Endodermal cell (in vitro differentiated cells): Measurements from ENCODE around the gene IPCEF1. TPM values are rescaled to one million over a fixed set of nuclear protein-coding genes. Genes with fewer than 3 reads are reported as not detected.
"Not testable (repeated sequence)": the region's sequence is repeated elsewhere in the genome, so short reads cannot be mapped to it uniquely, and the experiment has no call there.

Experiments used
- DNase-seq: peaks from one replicate; pipeline ENCODE4 v3.0.0-alpha.2; 2017
- H3K27ac ChIP-seq: 2 replicates; pipeline ENCODE4 v1.5.1; 2013; ENCODE audit warnings: mild to moderate bottlenecking, low read depth, low read length, moderate library complexity
- H3K27me3 ChIP-seq: 2 replicates; pipeline ENCODE4 v1.6.1; 2013; ENCODE audit warnings: mild to moderate bottlenecking, low read length, moderate library complexity; ENCODE audit not compliant: insufficient read depth, control insufficient read depth, poor library complexity, severe bottlenecking
- H3K36me3 ChIP-seq: 2 replicates; pipeline ENCODE4 v1.7.0; 2013; ENCODE audit warnings: mild to moderate bottlenecking, low read length, moderate library complexity; ENCODE audit not compliant: control insufficient read depth, insufficient read depth
- H3K4me1 ChIP-seq: one replicate; pipeline ENCODE4 v1.7.0; 2013; ENCODE audit warnings: low read length; ENCODE audit not compliant: control insufficient read depth, insufficient read depth
- H3K4me3 ChIP-seq: 2 replicates; pipeline ENCODE4 v1.5.1; 2013; ENCODE audit warnings: mild to moderate bottlenecking, low read length, moderate library complexity
- H3K9ac ChIP-seq: 2 replicates; pipeline ENCODE4 v1.6.1; 2013; ENCODE audit warnings: mild to moderate bottlenecking, low read length, moderate library complexity; ENCODE audit not compliant: poor library complexity, severe bottlenecking; ENCODE audit errors: extremely low read depth
- H3K9me3 ChIP-seq: 2 replicates; pipeline ENCODE4 v1.6.1; 2013; ENCODE audit warnings: mild to moderate bottlenecking, low read length, moderate library complexity; ENCODE audit not compliant: control insufficient read depth
- H3K27ac Mint-ChIP-seq: 2 replicates; pipeline ENCODE4 v1.8.0; 2020; ENCODE audit warnings: mixed read lengths
- H3K27me3 Mint-ChIP-seq: 2 replicates; pipeline ENCODE4 v1.8.0; 2021; ENCODE audit warnings: mild to moderate bottlenecking, mixed read lengths; ENCODE audit not compliant: insufficient read depth
- H3K36me3 Mint-ChIP-seq: 2 replicates; pipeline ENCODE4 v1.8.0; 2020; ENCODE audit warnings: low read depth, mixed read lengths
- H3K4me1 Mint-ChIP-seq: 2 replicates; pipeline ENCODE4 v1.8.0; 2020; ENCODE audit warnings: mixed read lengths
- H3K4me3 Mint-ChIP-seq: 2 replicates; pipeline ENCODE4 v1.8.0; 2020; ENCODE audit warnings: mild to moderate bottlenecking, moderate library complexity, mixed read lengths
- H3K9me3 Mint-ChIP-seq: 2 replicates; pipeline ENCODE4 v1.8.0; 2020; ENCODE audit warnings: mild to moderate bottlenecking, mixed read lengths
- CTCF ChIP-seq: fragments of 200-600 bp; sonication (generic); conservative IDR thresholded peaks from 2 replicates; pipeline ENCODE4 v1.5.0; 2021; ENCODE audit warnings: antibody characterized with exemption, mild to moderate bottlenecking
- WGBS, 2 experiments: methylation state at CpG; one replicate each; pipeline versions ENCODE4 v1.1.5 to v1.1.7; 2013; ENCODE audit warnings: missing lambda C conversion rate in 2 of 2, mixed read lengths in 1 of 2; ENCODE audit not compliant: insufficient coverage in 1 of 2, insufficient read length in 1 of 2; 5-methylcytosine and 5-hydroxymethylcytosine counted together
- total RNA-seq, 2 donors: library from RNA; stranded (reverse); fragmentation: NEBNext Ultra II Directional in 1 of 2; extraction: Animal tissue kit (Norgen Biotek cat#: 25700) in 1 of 2; gene quantifications; 2 replicates in 1 of 2; 3 replicates in 1 of 2; pipeline ENCODE4 v1.2.1, GENCODE V29; 2021

Gene IPCEF1
- total RNA-seq, 2 donors from 2014 or later: 2.2 to 2.8 TPM

- H3K27ac Mint-ChIP-seq: no peak overlapping the region
- H3K4me3 Mint-ChIP-seq: no peak overlapping the region
- TF ChIP-seq CTCF: no peak
- H3K9me3 Mint-ChIP-seq: no peaks in the 10 kb centered on the region
- DNase-seq: no peak
- no peak overlapping the region for H3K27ac ChIP-seq
- no peaks in the 10 kb centered on the region for H3K4me1 ChIP-seq
- no peaks in the 10 kb centered on the region for H3K27me3 Mint-ChIP-seq
- H3K36me3 Mint-ChIP-seq: no peaks in the 10 kb centered on the region
- no peak overlapping the region for H3K9ac ChIP-seq
- no peaks in the 10 kb centered on the region for H3K36me3 ChIP-seq
- no peaks in the 10 kb centered on the region for H3K4me1 Mint-ChIP-seq
- 60 to 97% methylated on average over 1 of the region's 1 CpG for WGBS, 2 experiments
- H3K9me3 ChIP-seq: no peaks in the 10 kb centered on the region
- no peaks in the 10 kb centered on the region for H3K27me3 ChIP-seq
- no peak overlapping the region for H3K4me3 ChIP-seq
Observed at GRCh38 chr6:154314084-154314483, 42.5 kb downstream of the IPCEF1 start.

GRCh38 chr6:154308986-154309385, 47.6 kb downstream of the IPCEF1 start:
- Histone ChIP-seq H3K9me3 (no peaks in the 10 kb centered on the region), H3K27me3 (no peaks in the 10 kb centered on the region), H3K4me1 (no peaks in the 10 kb centered on the region), H3K27ac (no peak overlapping the region), H3K9ac (no peak overlapping the region), H3K4me3 (no peak overlapping the region), H3K36me3 (no peaks in the 10 kb centered on the region)
- 80% methylated on average over 1 of the region's 2 CpGs; no CpG with 5 or more reads in 1 of the 2 experiments for WGBS, 2 experiments
- DNase-seq: no peak
- H3K27ac Mint-ChIP-seq: no peak overlapping the region
- no peak overlapping the region for H3K4me3 Mint-ChIP-seq
- no peaks in the 10 kb centered on the region for H3K36me3 Mint-ChIP-seq
- peaks cover 2% of the 10 kb centered on the region for H3K9me3 Mint-ChIP-seq
- H3K27me3 Mint-ChIP-seq: no peaks in the 10 kb centered on the region
- TF ChIP-seq CTCF: no peak
- no peaks in the 10 kb centered on the region for H3K4me1 Mint-ChIP-seq

GRCh38 chr6:154307696-154308425, 48.7 kb downstream of the IPCEF1 start:
- DNase-seq: no peak
- Histone ChIP-seq H3K36me3 (no peaks in the 10 kb centered on the region), H3K27ac (no peak overlapping the region), H3K9ac (no peak overlapping the region), H3K4me3 (no peak overlapping the region), H3K27me3 (no peaks in the 10 kb centered on the region), H3K4me1 (no peaks in the 10 kb centered on the region), H3K9me3 (no peaks in the 10 kb centered on the region)
- H3K27me3 Mint-ChIP-seq: no peaks in the 10 kb centered on the region
- TF ChIP-seq CTCF: no peak
- peaks cover 2% of the 10 kb centered on the region for H3K9me3 Mint-ChIP-seq
- no peak overlapping the region for H3K4me3 Mint-ChIP-seq
- H3K36me3 Mint-ChIP-seq: no peaks in the 10 kb centered on the region
- no peak overlapping the region for H3K27ac Mint-ChIP-seq
- no peaks in the 10 kb centered on the region for H3K4me1 Mint-ChIP-seq
- WGBS, 2 experiments: 90 to 92% methylated on average over 4 to 7 of the region's 7 CpGs

GRCh38 chr6:154307147-154307546, 49.5 kb downstream of the IPCEF1 start:
- not testable (repeated sequence) for H3K36me3 Mint-ChIP-seq, H3K27ac Mint-ChIP-seq, H3K9me3 Mint-ChIP-seq, H3K36me3 ChIP-seq, H3K4me1 Mint-ChIP-seq, H3K4me3 Mint-ChIP-seq, H3K9ac ChIP-seq, H3K4me1 ChIP-seq, DNase-seq, H3K27me3 ChIP-seq, H3K27ac ChIP-seq, H3K9me3 ChIP-seq, H3K4me3 ChIP-seq, H3K27me3 Mint-ChIP-seq
- WGBS, 2 experiments: 93 to 96% methylated on average over 5 to 6 of the region's 6 CpGs
